ENCODE measurements around the gene GPR146. TPM values are rescaled to one million over a fixed set of nuclear protein-coding genes. Genes with fewer than 3 reads are reported as not detected.
"Not testable (repeated sequence)": the region's sequence is repeated elsewhere in the genome, so short reads cannot be mapped to it uniquely, and the experiment has no call there.

Gene GPR146
- total RNA-seq, 4 donors from 2014 or later = 9.2 to 14.5 TPM; not detected in 2

DNA sequence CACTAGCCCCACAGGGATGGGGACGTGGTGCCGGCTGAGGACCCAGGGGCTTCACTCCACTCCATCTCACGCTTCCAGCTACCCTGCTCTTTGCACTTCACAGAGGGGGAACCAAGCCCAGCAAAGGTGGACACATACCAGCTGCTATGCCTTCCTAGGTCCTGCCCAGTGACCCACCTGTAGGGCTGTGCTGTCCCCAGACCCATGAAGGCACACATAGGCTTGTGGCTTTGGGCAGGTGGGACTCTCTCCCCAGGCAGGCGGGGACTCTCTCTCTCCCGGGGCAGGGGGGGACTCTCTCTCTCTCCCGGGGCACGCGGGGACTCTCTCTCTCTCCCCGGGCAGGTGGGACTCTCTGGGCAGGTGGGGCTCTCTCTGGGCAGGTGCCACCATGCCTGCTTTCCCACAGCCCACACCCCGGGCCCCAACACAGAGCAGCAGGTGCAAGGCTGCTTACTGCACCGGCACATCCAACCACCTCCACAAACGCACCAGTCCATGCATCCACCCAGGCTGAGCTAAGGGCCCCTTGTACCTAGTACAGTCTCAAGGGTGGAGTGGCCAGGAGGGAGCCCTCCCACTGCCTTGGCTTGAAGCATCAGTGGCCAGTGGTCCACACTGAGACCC, 13.8 kb upstream of the GPR146 start:
- Histone ChIP-seq H3K27me3 (no peaks in the 10 kb centered on the region), H3K4me1 (peaks cover 15 to 27% (median 21%) of the 10 kb centered on the region in 4 donors), H3K4me3 (no peak overlapping the region), H3K9me3 (no peaks in the 10 kb centered on the region), H3K36me3 (no peaks in the 10 kb centered on the region), H3K27ac (no peak overlapping the region)
- intact Hi-C loops (cut with DNase I; ENCODE audit: low total_unique reads) (no loop called here), in situ Hi-C loops (cut with MboI; ENCODE audit: low pct_ligation_motif_present in 1 of 4, low pct_unique_long_range_greater_than_20kb in 1 of 4, low sequenced_read_pairs in 3 of 4) (no loop called here)
- DNase-seq = no peak
- TF ChIP-seq POLR2A (IDR thresholded peaks at IDR 0.05) (no peak), EP300 (IDR thresholded peaks at IDR 0.05; ENCODE audit: low read depth) (no peak), POLR2AphosphoS5 (IDR thresholded peaks at IDR 0.05) (no peak)
- TF ChIP-seq, protein P1, sequence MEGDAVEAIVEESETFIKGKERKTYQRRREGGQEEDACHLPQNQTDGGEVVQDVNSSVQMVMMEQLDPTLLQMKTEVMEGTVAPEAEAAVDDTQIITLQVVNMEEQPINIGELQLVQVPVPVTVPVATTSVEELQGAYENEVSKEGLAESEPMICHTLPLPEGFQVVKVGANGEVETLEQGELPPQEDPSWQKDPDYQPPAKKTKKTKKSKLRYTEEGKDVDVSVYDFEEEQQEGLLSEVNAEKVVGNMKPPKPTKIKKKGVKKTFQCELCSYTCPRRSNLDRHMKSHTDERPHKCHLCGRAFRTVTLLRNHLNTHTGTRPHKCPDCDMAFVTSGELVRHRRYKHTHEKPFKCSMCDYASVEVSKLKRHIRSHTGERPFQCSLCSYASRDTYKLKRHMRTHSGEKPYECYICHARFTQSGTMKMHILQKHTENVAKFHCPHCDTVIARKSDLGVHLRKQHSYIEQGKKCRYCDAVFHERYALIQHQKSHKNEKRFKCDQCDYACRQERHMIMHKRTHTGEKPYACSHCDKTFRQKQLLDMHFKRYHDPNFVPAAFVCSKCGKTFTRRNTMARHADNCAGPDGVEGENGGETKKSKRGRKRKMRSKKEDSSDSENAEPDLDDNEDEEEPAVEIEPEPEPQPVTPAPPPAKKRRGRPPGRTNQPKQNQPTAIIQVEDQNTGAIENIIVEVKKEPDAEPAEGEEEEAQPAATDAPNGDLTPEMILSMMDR (IDR thresholded peaks at IDR 0.05) = no peak
- 90% methylated on average over 12 of the region's 12 CpGs; no CpG with 5 or more reads in 1 of the 2 donors for WGBS, 2 donors (ENCODE audit: low coverage in 1 of 2)

DNA sequence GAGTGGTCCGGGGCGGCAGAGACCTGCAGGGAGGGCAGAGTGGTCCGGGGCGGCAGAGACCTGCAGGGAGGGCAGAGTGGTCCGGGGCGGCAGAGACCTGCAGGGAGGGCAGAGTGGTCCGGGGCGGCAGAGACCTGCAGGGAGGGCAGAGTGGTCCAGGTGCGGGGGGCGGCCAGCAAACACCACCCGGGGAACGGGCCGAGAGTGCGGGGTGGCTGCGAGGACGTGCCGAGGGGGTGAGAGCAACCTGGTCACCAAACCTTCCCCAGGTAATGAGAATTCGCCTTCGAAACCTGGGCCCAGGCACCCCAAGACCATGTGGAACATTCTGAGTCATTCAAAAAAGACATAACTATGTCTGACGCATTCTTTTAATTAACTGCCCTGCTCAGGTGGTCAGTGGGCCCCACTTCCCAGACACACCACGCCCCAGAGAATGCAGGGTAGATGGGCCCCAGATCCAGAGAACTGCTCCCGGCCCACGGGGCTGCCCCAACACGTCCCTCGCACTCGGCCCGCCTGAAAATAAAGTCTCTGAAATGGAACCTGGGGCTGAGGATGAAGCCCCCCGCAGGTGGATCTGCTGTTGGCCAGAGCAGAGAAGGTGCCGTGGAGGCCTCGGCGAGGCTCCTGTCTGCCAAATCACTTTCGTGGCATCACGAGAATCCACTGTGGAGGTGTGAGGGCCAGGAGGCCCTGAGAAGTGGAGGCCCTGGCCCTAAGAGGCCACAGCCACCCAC, 12.5 kb upstream of the GPR146 start:
- H3K4me3 ChIP-seq = no peak overlapping the region
- no peak overlapping the region for H3K27ac ChIP-seq
- peaks cover 15 to 25% (median 19%) of the 10 kb centered on the region in 4 donors for H3K4me1 ChIP-seq
- no peak for DNase-seq
- intact Hi-C loops (cut with DNase I; ENCODE audit: low total_unique reads) (no loop called here), in situ Hi-C loops (cut with MboI; ENCODE audit: low pct_ligation_motif_present in 1 of 4, low pct_unique_long_range_greater_than_20kb in 1 of 4, low sequenced_read_pairs in 3 of 4) (no loop called here)
- TF ChIP-seq POLR2AphosphoS5 (IDR thresholded peaks at IDR 0.05) (no peak), POLR2A (IDR thresholded peaks at IDR 0.05) (no peak), EP300 (IDR thresholded peaks at IDR 0.05; ENCODE audit: low read depth) (no peak)
- TF ChIP-seq, protein P1 (IDR thresholded peaks at IDR 0.05) = no peak
- no peaks in the 10 kb centered on the region for H3K27me3 ChIP-seq
- 95 to 97% methylated on average over 11 to 31 of the region's 33 CpGs for WGBS, 2 donors (ENCODE audit: low coverage in 1 of 2)
- no peaks in the 10 kb centered on the region for H3K9me3 ChIP-seq
- no peaks in the 10 kb centered on the region for H3K36me3 ChIP-seq

DNA sequence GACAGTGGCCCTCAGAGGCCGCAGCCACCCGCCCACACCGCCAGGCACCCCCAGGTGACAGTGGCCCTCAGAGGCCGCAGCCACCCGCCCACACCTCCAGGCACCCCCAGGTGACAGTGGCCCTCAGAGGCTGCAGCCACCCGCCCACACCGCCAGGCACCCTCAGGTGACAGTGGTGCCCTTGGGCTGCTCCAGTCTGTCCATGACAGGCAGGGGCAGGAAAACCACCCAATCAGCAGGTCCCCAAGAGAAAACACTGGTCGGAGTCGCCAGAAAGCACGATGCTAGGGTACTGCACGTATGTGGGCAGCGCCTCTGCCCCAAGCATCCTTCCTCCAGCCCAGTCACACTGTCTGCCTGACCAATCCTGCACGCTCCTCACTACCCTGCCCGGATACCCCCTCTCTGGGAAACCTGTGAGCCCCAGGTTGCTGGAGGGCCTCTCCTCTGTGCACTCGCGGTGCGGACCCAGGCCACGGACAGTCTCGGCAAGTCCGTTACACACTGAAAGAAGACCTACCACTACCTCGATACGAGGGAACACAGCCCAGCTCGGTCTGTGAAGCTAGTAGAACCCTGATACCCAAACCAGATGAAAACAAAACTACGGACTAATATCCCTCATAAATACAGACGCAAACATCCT, 11.7 kb upstream of the GPR146 start:
- Histone ChIP-seq H3K4me1 (peaks cover 9 to 18% (median 12%) of the 10 kb centered on the region in 4 donors), H3K4me3 (no peak overlapping the region), H3K36me3 (no peaks in the 10 kb centered on the region), H3K9me3 (no peaks in the 10 kb centered on the region), H3K27me3 (no peaks in the 10 kb centered on the region), H3K27ac (no peak overlapping the region)
- in situ Hi-C loops (cut with MboI; ENCODE audit: low pct_ligation_motif_present in 1 of 4, low pct_unique_long_range_greater_than_20kb in 1 of 4, low sequenced_read_pairs in 3 of 4) = no loop called here
- WGBS, 2 donors (ENCODE audit: low coverage in 1 of 2) = 90 to 100% methylated on average over 2 to 25 of the region's 25 CpGs
- TF ChIP-seq EP300 (IDR thresholded peaks at IDR 0.05; ENCODE audit: low read depth) = no peak
- TF ChIP-seq, protein P1 (IDR thresholded peaks at IDR 0.05) = no peak
- no peak for TF ChIP-seq POLR2AphosphoS5 (IDR thresholded peaks at IDR 0.05)
- TF ChIP-seq POLR2A (IDR thresholded peaks at IDR 0.05) = no peak
- intact Hi-C loops (cut with DNase I; ENCODE audit: low total_unique reads) = no loop called here
- no peak for DNase-seq

DNA sequence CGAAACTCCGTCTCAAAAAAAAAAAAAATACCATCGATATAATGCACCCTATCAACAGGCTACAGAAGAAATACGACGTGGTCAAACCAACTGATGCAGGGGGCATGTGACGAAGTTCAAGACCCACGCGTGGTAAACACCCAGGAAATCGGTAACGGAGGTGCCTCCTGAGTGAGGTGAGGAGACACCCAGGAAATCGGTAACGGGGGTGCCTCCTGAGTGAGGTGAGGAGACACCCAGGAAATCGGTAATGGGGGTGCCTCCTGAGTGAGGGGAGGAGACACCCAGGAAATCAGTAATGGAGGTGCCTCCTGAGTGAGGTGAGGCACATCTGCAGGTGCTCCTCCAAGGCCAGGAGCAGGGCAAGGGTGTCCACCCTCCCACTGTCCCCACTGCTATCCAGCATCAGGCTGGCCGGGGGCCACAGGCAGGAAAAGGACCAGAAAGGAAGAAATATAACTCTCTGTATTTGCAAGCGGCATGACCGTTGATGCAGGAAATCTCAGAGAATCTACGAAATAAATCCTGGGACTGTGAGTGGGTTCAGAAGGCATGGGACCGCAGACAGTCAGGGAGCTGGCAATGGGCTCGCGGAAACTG, 10.7 kb upstream of the GPR146 start:
- no peaks in the 10 kb centered on the region for H3K9me3 ChIP-seq
- no peaks in the 10 kb centered on the region for H3K27me3 ChIP-seq
- TF ChIP-seq POLR2AphosphoS5 (IDR thresholded peaks at IDR 0.05) = no peak
- H3K4me3 ChIP-seq = no peak overlapping the region
- DNase-seq = no peak
- H3K27ac ChIP-seq = no peak overlapping the region
- peaks cover 8 to 13% (median 9%) of the 10 kb centered on the region in 4 donors for H3K4me1 ChIP-seq
- in situ Hi-C loops (cut with MboI; ENCODE audit: low pct_ligation_motif_present in 1 of 4, low pct_unique_long_range_greater_than_20kb in 1 of 4, low sequenced_read_pairs in 3 of 4) (no loop called here), intact Hi-C loops (cut with DNase I; ENCODE audit: low total_unique reads) (no loop called here)
- no peaks in the 10 kb centered on the region for H3K36me3 ChIP-seq
- WGBS, 2 donors (ENCODE audit: low coverage in 1 of 2) = 76 to 79% methylated on average over 9 to 20 of the region's 20 CpGs

DNA sequence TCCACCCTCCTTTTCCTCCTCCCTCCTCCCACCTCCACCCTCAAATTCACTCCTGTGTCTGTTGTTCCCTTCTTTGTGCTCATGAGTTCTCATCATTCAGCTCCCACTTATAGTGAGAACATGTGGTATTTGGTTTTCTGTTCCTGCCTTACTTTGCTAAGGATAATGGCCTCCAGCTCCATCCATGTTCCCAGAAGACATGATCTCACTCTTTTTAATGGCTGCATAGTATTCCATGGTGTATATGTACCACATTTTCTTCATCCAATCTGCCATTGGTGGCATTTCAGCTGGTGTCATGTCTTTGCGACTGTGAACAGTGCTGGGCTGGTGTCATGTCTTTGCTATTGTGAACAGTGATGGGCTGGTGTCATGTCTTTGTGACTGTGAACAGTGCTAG, 9.6 kb upstream of the GPR146 start:
- H3K36me3 ChIP-seq; H3K27ac ChIP-seq; H3K27me3 ChIP-seq; DNase-seq; H3K4me1 ChIP-seq; H3K4me3 ChIP-seq; H3K9me3 ChIP-seq; in situ Hi-C loops (cut with MboI; ENCODE audit: low pct_ligation_motif_present in 1 of 4, low pct_unique_long_range_greater_than_20kb in 1 of 4, low sequenced_read_pairs in 3 of 4); intact Hi-C loops (cut with DNase I; ENCODE audit: low total_unique reads): not testable (repeated sequence)
- WGBS, 2 donors (ENCODE audit: low coverage in 1 of 2) = 100% methylated on average over 1 of the region's 1 CpG; no CpG with 5 or more reads in 1 of the 2 donors

DNA sequence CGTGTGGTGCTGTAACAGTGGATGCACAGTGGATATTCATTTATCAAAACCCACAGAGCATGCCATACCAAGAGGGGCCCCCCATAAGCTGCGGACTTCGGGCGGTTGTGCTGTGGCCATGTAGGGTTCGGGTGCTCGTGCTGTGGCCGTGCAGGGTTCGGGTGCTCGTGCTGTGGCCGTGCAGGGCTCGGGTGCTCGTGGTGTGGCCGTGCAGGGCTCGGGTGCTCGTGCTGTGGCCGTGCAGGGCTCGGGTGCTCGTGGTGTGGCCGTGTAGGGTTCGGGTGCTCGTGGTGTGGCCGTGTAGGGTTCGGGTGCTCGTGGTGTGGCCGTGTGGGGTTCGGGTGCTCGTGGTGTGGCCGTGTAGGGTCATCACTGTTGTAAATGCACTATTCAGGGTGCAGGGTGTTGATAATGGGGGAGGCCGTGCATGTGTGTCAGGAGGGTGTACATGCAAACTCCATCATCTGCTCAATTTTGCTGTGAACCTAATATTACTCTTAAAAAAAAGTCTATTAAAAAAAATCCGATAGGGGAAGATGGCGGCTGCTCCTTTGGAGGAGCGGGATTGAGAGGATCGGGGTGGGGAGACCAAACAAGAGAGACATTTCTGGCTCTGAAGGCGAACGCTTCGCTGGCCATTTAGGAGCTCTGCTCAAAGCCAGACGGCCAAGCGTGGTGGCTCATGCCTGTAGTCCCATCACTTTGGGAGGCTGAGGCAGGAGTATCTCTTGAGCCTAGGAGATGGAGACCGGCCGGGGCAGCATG, 8.0 kb upstream of the GPR146 start:
- 91 to 97% methylated on average over 17 to 40 of the region's 40 CpGs for WGBS, 2 donors (ENCODE audit: low coverage in 1 of 2)

More for the DNA sequence above, 8.0 kb upstream of the GPR146 start:
- H3K36me3 ChIP-seq; H3K27me3 ChIP-seq; DNase-seq; intact Hi-C loops (cut with DNase I; ENCODE audit: low total_unique reads); H3K27ac ChIP-seq; H3K4me3 ChIP-seq; H3K9me3 ChIP-seq; in situ Hi-C loops (cut with MboI; ENCODE audit: low pct_ligation_motif_present in 1 of 4, low pct_unique_long_range_greater_than_20kb in 1 of 4, low sequenced_read_pairs in 3 of 4): not testable (repeated sequence)
- H3K4me1 ChIP-seq = peaks cover 0 to 12% (median 1%) of the 10 kb centered on the region in 4 donors

All from transverse colon (tissue), 4 donors.